ENCODE results near the gene TMEM200A. TPM values are rescaled to one million over a fixed set of nuclear protein-coding genes. Genes with fewer than 3 reads are reported as not detected.

TMEM200A gene
- total RNA-seq (ENCODE audit: unreplicated experiment), result 3.5 TPM
- long read RNA-seq, partial matches to known transcripts, result 0 of 1 reads
- long read RNA-seq, other reads (novel, unspliced or antisense), result 0 of 1 reads

- H3K27me3 Mint-ChIP-seq (ENCODE audit: unreplicated experiment), result no peaks in the 10 kb centered on the region
- peak; percentile 91 for DNase-seq (ENCODE audit: low spot score)
- H3K36me3 Mint-ChIP-seq (ENCODE audit: low read depth, unreplicated experiment), result no peaks in the 10 kb centered on the region
- H3K9me3 Mint-ChIP-seq (ENCODE audit: unreplicated experiment), result no peaks in the 10 kb centered on the region
- TF ChIP-seq, protein P1, sequence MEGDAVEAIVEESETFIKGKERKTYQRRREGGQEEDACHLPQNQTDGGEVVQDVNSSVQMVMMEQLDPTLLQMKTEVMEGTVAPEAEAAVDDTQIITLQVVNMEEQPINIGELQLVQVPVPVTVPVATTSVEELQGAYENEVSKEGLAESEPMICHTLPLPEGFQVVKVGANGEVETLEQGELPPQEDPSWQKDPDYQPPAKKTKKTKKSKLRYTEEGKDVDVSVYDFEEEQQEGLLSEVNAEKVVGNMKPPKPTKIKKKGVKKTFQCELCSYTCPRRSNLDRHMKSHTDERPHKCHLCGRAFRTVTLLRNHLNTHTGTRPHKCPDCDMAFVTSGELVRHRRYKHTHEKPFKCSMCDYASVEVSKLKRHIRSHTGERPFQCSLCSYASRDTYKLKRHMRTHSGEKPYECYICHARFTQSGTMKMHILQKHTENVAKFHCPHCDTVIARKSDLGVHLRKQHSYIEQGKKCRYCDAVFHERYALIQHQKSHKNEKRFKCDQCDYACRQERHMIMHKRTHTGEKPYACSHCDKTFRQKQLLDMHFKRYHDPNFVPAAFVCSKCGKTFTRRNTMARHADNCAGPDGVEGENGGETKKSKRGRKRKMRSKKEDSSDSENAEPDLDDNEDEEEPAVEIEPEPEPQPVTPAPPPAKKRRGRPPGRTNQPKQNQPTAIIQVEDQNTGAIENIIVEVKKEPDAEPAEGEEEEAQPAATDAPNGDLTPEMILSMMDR (IDR thresholded peaks at IDR 0.05; ENCODE audit: unreplicated experiment), result peak; percentile 91
- H3K27ac Mint-ChIP-seq (ENCODE audit: unreplicated experiment), result peak within 1 kb of the TSS; percentile 57
- H3K4me1 Mint-ChIP-seq (ENCODE audit: unreplicated experiment), result peaks cover 5% of the 10 kb centered on the region
- peak within 1 kb of the TSS; percentile 89 for H3K4me3 Mint-ChIP-seq (ENCODE audit: unreplicated experiment)
Measured at GRCh38 chr6:130365166-130366106, at the start of gene TMEM200A. Gene TMEM200A (plus strand): TSS chr6:130366017. CDS start chr6:130440423, 74,406 bp downstream.

DNA sequence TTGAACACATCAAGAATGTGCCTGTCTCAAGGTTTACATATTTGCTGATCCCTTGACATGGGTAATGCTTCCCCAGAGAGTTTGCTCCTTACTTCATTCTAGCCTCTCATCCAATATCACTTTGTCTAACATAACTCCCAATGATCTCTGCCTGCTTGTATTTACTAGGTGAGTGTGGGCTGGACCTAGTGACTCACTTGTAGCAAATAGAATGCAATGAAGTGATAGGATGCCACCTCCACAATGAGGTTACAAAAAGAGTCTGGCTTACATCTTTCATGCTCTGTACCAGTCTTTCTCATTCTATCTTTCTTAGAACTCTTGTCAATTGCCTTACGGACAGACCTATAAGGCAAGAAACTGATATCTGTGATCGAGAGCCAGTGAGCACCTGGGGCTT lies 44.9 kb upstream of the TMEM200A start:
- H3K27me3 Mint-ChIP-seq (ENCODE audit: unreplicated experiment), result no peaks in the 10 kb centered on the region
- H3K27ac Mint-ChIP-seq (ENCODE audit: unreplicated experiment), result no peak overlapping the region
- no peaks in the 10 kb centered on the region for H3K4me1 Mint-ChIP-seq (ENCODE audit: unreplicated experiment)
- TF ChIP-seq, protein P1 (IDR thresholded peaks at IDR 0.05; ENCODE audit: unreplicated experiment), result no peak
- no peaks in the 10 kb centered on the region for H3K9me3 Mint-ChIP-seq (ENCODE audit: unreplicated experiment)
- H3K36me3 Mint-ChIP-seq (ENCODE audit: low read depth, unreplicated experiment), result no peaks in the 10 kb centered on the region
- no peak for DNase-seq (ENCODE audit: low spot score)
- H3K4me3 Mint-ChIP-seq (ENCODE audit: unreplicated experiment), result no peak overlapping the region

- DNase-seq (ENCODE audit: low spot score), result peak; percentile 13
- Mint-ChIP-seq H3K36me3 (ENCODE audit: low read depth, unreplicated experiment) (no peaks in the 10 kb centered on the region), H3K4me1 (ENCODE audit: unreplicated experiment) (no peaks in the 10 kb centered on the region), H3K4me3 (ENCODE audit: unreplicated experiment) (no peak overlapping the region), H3K27ac (ENCODE audit: unreplicated experiment) (no peak overlapping the region), H3K9me3 (ENCODE audit: unreplicated experiment) (no peaks in the 10 kb centered on the region), H3K27me3 (ENCODE audit: unreplicated experiment) (no peaks in the 10 kb centered on the region)
- TF ChIP-seq, protein P1 (IDR thresholded peaks at IDR 0.05; ENCODE audit: unreplicated experiment), result peak; percentile 87
Measured at GRCh38 chr6:130322673-130323268, 43.0 kb upstream of the TMEM200A start.

DNA sequence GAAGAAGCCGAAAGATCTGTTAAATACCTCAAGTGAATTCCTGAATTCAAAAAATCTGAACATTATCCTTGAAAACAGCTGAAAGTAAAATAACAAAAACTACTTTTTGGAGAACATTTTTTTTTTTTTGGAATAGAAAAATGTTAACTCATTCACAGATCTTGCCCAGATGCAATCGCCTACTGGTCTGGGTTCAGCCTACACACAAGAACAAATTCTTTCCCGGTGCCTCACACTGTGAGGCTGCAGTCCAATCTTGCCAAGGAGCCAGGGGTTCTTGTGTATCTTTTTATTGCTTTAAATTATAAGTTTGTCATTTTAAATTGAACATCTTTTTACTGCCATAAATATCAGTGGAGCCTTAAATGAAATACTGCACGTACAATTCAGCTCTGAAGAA lies 41.2 kb upstream of the TMEM200A start:
- Mint-ChIP-seq H3K36me3 (ENCODE audit: low read depth, unreplicated experiment) (no peaks in the 10 kb centered on the region), H3K27me3 (ENCODE audit: unreplicated experiment) (no peaks in the 10 kb centered on the region), H3K4me3 (ENCODE audit: unreplicated experiment) (no peak overlapping the region), H3K9me3 (ENCODE audit: unreplicated experiment) (no peaks in the 10 kb centered on the region), H3K4me1 (ENCODE audit: unreplicated experiment) (no peaks in the 10 kb centered on the region), H3K27ac (ENCODE audit: unreplicated experiment) (no peak overlapping the region)
- DNase-seq (ENCODE audit: low spot score), result no peak
- TF ChIP-seq, protein P1 (IDR thresholded peaks at IDR 0.05; ENCODE audit: unreplicated experiment), result no peak
